ENCODE results near the gene MUC6. TPM values are rescaled to one million over a fixed set of nuclear protein-coding genes. Genes with fewer than 3 reads are reported as not detected.
"Not testable (repeated sequence)": the region's sequence is repeated elsewhere in the genome, so short reads cannot be mapped to it uniquely, and the experiment has no call there.

Gene MUC6
- total RNA-seq, 1 donor from 2014 or later: not detected

DNA sequence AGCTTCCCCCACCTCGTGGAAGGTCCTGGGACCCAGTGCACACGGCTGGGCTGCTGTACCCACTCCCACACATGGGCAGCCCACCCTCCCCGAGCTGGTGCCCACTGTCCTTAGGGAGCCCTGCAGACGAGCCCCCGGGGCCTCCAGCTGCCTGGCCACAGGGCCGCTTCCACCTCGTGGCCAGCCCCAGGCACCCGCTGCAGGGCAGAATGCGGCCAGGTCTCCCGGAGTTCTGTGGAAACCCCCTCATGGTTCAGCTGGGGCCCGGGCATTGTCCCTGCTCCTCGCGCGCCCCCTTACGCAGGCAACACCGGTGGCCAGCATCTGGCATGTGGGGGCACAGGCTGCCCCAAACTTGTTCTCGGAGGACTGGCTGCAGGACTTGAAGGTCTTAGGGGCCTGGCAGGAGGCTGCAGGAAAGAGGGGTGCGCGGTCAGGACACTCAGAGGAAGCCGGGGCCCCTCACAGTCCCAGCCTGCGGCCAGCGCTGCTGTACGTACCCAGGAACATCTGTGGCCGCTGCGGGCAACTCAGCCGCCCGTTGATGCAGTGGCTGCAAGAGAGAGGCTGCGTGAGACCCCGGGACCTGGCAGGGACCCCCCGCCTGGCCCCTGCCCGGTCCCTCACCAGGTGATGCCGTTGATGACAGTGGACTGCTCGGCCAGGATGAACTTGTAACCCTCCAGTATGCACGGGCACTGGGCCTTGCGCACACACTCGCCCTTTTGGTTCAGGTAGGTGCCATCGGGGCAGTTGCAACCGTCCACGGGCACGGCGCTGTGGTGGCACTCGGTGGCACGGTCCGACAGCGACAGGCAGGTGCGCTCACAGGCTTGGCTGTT lies 9.7 kb downstream of the MUC6 start:
- no peak for FAIRE-seq
- no peak for DNase-seq (ENCODE audit: low spot score in 2 of 2)

DNA sequence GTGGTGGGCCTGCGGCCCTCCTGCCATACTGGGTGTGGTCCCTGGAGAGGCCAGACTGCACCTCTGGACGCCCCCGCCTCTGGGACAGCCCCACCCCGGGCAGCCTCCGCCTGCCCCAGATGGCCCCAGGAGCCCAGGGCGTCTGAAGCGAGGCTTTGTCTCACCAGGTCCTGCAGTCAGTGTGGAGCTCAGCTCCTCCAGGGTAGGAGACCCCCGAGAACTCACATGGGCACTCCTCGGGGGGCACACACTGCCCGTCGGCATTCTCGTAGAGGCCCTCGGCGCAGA lies 10.4 kb downstream of the MUC6 start:
- no peak for DNase-seq (ENCODE audit: low spot score in 2 of 2)
- no peak for FAIRE-seq

DNA sequence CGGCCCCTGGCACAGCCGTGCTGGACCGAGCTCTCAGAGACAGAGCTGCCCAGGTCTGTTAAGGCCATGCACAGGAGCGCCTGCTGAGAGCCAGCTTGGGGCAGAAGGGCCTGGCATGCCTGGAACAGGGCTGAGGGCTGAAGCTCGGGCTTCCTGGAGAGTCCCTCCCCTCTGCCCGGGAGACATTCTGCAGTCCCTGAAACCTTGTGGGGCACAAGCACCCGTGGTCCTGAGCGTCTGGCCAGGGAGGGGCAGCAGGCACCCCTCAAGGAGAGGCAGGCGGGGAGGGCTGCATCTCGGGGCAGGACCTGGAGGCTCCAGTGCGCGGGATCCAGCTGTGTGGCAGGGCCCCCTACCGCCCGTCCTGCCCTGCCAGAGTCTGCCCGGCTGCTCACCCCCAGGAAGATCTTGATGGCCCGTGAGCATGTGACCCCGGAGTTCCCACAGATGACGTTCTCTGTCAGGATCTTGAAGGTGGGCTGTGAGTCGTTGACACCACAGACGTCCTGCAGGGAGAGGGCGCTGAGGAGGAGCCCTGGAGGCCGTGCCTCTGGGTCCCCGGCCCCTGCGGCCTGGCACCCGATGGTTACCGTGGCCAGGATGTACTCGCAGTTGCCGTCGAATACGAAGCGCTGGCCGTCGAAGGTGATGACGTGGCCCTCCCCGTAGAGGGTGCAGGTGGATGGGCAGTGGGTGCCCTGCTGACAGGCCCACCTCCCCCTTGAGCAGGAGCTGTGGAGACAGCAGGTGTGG lies 10.9 kb downstream of the MUC6 start:
- FAIRE-seq: no peak
- DNase-seq (ENCODE audit: low spot score in 2 of 2): no peak

DNA sequence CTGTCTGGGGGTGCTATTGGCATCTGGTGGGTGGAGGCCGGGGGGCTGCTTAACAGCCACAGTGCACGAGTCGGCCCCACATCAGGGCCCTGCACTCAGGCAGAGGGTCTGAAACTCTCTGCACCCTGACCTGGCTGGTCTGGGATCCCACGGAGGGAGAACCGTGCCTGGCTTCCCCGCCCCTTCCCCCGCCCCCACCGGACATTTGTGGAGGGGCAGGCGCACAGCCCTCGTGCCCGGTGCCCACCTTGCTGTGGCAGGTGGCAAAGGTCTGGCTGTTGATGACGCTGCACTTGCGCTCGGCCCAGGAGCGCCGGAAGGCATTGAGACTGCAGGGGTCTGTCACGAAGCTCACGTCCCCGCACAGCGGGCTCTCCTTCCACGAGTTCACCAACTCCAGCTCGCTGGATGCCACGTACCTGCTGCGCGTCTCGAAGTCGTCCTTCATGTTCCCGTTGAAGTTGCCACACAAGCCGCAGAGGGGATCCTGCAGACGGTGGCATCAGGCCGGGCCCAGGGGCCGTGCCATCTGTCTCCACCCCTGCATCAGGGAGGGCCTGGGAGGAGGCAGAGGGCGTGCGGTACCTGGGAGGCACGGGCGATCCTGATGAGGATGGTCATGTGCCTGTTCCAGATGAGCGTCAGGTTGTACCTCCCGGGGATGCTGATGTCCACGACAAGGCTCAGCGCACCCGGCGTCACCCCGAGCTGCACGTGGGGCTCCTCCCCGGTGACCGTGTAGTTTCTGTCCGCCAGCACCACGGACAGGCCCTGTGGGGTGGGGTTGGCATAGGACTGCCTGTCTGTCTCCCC lies 11.7 kb downstream of the MUC6 start:
- FAIRE-seq: no peak
- DNase-seq (ENCODE audit: low spot score in 2 of 2): no peak

DNA sequence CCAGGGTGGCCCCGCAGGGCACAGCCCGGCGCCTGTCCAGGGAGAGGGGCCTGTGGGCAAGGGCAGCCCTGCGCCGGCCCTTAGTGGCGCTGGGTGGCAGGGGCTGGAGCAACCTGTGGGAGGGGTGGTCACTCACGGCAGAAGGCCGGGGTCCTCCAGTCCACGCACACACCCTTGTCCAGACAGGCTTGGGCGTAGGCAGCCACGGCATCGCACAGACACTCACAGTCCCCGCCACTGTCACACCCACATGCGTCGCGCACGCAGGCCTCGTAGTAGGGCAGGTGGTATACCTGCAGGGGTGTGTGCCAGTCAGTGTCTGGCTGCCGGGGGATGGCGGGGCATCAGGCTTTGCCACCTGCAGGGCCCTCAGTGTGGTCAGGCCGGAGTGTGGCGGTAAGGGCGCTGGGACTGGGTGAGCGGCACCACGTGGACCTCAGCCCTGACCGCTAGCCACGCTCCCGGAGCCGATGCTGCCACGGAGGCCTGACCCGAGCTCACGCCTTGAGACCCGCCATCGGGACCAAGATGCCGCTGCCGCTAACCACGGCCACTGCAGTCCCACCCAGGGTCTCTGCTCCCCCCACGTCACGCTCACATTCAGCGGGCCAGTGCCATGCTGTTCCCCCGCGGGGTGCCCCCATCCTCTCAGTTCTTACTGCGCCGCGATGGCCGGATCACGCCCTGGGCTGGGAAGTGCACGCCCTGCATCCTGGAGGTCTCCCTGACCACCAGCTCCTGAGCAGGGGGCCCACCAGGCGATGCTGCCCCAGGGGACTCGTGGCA lies 12.5 kb downstream of the MUC6 start:
- DNase-seq (ENCODE audit: low spot score in 2 of 2) (no peak), FAIRE-seq (no peak)

DNA sequence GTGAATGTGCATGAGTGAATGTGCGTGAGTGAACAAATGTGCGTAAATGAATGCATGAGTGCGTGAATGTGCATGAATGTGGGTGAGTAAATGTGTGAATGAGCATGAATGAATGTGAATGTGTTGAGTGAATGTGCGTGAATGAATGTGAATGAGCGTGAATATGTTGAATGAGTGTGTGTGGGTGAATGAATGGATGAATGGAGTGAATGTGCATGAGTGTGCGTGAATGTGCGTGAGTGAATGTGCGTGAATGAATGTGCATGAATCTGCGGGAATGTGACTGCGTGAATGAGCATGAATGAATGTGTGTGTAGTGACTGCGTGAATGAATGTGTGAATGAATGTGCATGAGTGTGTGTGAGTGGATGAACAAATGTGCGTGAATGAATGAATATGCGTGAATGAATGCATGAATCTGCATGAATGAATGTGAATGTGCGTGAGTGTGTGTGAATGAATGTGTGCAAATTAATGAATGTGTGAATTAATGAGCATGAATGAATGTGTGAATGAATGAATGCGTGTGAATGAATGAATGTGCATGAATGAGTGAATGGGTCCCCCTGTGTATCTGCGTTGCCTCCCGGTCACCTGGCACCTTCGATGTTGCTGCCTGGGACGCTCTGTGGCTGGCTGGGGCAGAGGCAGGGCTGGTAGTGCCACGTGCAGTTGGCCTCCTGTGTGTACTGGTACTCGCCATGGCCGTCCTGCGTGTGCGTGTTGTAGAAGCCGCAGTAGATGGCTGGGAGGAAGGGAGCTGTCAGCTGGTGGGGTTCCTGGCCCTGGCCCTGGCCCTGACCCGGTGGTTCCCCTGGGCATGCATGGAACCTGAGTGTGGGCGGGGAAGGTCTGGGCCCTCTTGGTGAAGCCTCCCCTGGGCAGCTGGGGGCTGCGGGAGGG lies 13.4 kb downstream of the MUC6 start:
- FAIRE-seq (no peak), DNase-seq (ENCODE audit: low spot score in 2 of 2) (no peak)

DNA sequence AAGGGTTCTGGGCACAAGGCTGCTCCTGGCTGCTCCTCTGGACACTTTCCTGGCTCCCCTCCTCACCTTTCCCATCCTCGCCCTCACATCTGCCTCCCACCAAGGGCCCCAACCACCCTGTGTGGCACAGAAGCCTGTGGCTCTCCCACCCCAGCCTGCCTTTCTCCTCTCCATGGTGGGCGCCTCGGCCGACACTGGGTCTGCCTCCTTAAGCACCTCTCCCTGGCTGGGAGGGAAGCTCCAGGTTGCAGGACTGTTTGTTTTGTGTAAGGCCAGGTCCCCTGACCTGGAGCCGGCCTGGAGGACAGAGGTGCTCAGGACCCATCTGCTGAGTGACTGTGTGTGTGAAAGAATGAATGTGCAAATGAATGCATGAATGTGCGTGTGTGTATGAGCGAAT lies 14.1 kb downstream of the MUC6 start:
- no peak for DNase-seq (ENCODE audit: low spot score in 2 of 2)
- FAIRE-seq: no peak

DNA sequence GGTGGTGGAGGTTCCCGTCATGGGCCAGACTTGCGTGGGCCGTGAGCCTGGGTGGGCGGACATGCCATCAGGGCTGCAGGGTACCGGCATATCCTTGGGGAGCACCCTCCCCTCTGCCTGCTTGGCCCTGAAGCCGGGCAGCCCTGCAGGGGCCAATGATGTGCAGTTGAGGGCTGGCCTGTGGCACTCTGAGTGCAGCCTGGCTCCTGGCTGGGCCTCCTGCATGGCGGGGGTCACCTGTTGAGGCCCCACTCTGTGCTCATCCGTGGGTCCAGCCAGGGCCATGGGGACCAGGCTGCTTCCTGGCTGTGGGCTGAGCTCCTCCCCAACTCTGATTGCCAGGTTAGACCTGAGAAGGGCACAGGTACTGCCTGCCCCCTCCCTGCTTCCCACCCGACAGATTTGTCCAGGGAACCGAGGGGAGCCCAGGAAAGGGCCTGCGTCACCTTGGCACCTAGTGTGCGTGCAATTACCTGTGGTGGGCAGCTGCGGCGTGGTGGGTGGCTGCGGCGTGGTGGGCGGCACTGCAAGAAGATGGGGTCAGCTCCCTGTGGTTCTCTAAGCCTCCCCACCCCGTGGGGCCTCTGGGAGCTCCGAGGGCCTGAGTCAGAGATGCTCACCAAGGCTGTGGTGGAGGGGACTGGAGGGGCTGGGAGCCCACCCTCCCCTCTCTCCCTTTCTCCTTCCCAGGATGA lies 16.2 kb downstream of the MUC6 start:
- no peak for DNase-seq (ENCODE audit: low spot score in 2 of 2)
- no peak for FAIRE-seq

DNA sequence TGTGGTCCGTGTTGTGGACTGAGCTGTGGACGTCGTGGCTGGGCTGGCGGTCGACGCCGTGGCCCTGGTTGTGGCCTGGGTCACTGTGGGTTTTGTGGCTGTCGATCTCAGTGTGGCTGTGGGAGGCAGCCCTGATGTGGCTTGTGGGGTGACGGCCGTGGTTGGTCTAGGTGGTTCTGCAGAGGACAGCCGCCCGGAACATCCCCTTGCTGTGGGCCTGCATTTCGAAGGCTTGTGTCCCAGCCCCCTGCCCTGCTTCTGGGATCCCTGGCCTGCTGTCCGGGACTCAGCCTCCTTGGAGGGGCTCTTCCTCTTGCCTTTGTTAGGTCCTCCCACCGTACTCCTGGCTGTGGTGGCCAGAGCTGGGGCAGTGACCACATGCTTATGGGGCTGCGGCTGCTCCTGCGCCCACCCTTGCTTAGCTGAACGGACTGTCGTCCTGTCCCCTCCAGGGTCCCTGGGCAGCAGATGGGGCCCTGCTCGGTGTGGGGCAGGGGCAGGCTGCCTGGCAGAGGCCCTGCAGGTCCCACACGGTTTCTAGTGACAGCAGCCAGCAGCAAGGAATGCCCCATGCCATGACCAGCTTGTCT lies 17.1 kb downstream of the MUC6 start:
- DNase-seq (ENCODE audit: low spot score in 2 of 2) (no peak), FAIRE-seq (no peak)

DNA sequence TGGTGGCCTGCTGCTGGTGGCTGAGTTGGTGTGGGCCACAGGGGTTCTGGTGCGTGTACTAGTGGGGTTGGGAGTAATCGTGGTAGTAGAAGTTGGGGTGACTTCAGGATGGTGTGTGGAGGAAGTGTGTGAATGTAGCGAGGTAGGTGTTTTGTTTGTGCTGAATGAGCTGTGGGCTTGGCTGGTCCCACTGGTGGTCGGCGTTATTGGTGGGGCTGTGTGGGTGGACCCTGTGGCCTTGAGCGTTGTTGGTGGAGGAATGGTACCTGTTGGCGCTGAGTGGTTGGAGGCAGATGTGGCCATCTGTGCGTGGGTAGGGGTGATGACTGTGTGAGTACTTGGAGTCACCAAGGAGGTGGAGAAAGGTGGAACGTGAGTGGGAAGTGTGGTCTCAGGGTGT lies 18.4 kb downstream of the MUC6 start:
- DNase-seq (ENCODE audit: low spot score in 2 of 2) (no peak), FAIRE-seq (no peak)

DNA sequence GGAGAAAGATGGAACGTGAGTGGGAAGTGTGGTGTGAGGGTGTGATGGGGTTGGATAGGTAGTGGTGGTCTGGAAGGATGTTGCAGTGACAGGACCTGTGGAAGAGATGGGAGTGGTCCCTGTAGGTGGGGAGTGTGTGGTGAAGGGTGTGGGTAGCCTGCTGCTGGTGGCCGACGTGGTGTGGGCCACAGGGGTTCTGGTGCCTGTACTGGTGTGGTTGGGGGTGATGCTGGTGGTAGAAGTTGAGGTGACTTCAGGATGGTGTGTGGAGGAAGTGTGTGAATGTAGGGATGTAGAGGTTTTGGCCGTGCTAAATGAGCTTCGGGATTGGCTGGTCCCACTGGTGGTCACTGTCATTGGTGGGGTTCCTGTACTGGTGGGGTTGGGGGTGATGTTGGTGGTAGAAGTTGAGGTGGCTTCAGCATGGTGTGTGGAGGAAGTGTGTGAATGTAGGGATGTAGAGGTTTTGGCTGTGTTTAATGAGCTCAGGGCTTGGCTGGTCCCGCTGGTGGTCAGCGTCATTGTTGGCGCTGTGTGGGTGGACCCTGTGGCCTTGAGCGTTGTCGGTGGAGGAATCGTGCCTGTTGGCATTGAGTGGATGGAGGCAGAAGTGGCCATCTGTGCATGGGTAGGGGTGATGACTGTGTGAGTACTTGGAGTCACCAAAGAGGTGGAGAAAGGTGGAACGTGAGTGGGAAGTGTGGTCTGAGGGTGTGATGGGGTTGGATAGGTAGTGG lies 19.1 kb downstream of the MUC6 start:
- no peak for FAIRE-seq

DNA sequence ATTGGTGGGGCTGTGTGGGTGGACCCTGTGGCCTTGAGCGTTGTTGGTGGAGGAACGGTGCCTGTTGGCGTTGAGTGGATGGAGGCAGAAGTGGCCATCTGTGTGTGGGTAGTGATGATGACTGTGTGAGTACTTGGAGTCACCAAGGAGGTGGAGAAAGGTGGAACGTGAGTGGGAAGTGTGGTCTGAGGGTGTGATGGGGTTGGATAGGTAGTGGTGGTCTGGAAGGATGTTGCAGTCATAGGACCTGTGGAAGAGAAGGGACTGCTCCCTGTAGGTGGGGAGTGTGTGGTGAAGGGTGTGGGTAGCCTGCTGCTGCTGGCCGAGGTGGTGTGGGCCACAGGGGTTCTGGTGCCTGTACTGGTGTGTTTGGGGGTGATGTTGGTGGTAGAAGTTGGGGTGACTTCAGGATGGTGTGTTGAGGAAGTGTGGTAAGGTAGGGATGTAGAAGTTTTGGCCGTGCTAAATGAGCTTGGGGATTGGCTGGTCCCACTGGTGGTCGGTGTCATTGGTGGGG lies 19.9 kb downstream of the MUC6 start:
- not testable (repeated sequence) for FAIRE-seq; DNase-seq (ENCODE audit: low spot score in 2 of 2)

More for the DNA sequence above, 19.1 kb downstream of the MUC6 start:
- no peak for DNase-seq (ENCODE audit: low spot score in 2 of 2)

DNA sequence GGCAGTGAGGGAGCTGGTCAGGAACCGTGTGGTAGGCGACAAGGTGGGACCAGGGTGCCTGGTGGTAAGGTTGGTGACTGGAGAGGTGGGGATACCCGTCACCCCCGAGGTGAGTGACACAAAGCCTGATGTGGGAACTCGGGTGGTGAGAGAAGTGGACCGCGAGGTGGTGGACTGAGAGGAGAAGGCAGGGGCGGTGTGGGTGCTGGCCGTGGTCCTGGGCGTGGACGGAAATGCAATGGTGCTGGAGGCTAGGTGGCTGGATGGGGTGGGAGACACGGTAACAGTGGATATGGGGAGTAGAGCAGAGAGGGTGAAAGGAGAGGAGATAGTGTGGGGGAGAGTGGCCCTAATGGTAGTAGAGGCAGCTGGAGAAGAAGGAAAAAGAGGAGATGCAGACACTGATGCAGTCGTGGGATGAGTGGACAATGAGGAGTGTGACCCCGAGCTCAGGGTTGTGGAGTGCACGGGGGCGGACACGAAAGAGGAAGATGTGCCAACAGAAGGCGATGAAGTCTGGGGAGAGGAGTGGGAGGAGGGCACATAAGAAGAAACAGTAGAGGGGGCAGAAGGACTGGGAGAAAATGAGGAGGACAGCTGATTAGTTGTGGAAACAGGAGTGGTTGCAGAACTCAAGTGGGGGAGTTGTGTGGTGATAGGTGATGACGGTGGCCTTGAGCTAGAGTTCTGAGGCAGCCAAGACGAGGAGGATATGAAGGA lies 20.5 kb downstream of the MUC6 start:
- no peak for FAIRE-seq
- no peak for DNase-seq (ENCODE audit: low spot score in 2 of 2)

DNA sequence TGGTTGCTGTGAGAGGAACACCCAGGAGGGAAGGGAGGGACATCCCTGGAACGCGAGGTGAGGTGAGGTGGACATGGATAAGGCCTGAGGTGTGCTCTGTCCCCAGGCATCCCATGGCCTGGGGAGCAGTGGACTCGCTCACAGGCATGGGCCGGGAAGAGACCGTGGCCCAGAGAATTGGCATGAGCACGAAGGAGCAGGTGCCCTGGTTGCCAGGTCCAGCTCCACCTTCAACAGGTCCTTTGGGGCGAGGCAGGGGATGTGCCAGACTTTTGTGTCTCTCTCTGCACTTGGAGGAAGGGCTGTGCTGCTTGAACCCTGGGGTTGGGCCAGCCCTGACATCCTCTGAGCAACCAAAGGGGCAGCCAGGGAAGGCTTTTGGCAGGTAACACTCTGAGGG lies 21.5 kb downstream of the MUC6 start:
- no peak for DNase-seq (ENCODE audit: low spot score in 2 of 2)
- FAIRE-seq: no peak

DNA sequence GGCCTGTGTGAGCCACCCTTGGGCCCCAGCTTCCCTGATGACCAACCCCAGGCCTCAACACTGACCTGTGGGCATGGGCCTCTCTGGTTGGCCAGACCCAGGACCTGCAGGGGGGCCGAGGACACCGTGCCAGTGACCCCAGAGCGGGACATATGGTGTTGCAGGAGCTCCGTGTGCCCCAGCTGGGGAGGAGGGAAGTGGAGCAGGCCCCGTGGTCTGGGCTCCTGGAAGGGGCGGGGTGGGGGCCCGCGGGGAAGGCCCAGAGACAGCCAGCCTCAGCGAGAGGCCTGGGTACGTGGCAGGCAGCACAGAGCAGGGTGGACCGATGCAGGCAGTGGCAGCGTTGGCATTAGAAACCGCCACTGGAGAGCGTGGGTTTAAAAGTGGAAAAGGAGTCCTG lies 22.2 kb downstream of the MUC6 start:
- DNase-seq (ENCODE audit: low spot score in 2 of 2) (no peak), FAIRE-seq (no peak)

DNA sequence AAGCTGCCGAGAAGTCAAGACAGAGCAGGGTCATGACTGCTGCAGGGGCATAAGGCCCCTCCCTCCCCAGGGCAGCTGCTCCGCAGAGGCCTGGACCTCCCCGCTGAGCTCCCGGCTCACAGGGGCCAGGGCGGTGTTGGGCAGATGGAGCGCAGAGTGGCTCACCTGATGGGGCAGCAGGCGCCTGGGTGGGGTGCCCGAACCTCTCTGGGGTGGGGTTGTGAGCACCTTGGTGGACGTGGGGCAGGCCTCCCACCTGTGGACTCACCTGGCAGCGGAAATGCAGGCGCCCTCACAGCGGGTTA lies 22.9 kb downstream of the MUC6 start:
- FAIRE-seq (no peak), DNase-seq (ENCODE audit: low spot score in 2 of 2) (no peak)
